ENCODE data around the gene HMGA1.
A peak's percentile ranks its signal among the peaks of the same experiment; 100 is the strongest.
"Not testable (repeated sequence)": the region's sequence is repeated elsewhere in the genome, so short reads cannot be mapped to it uniquely, and the experiment has no call there.

The HMGA1 gene

GRCh38 chr6:34259529-34260069 lies 22.9 kb downstream of the HMGA1 start:
- no peak for DNase-seq

- DNase-seq: no peak
Measured at GRCh38 chr6:34260576-34261267, 24.0 kb downstream of the HMGA1 start.

- not testable (repeated sequence) for DNase-seq
Measured at GRCh38 chr6:34263484-34263883, 26.8 kb downstream of the HMGA1 start.

- DNase-seq: no peak
Measured at GRCh38 chr6:34267746-34268145, 31.1 kb downstream of the HMGA1 start.

DNA sequence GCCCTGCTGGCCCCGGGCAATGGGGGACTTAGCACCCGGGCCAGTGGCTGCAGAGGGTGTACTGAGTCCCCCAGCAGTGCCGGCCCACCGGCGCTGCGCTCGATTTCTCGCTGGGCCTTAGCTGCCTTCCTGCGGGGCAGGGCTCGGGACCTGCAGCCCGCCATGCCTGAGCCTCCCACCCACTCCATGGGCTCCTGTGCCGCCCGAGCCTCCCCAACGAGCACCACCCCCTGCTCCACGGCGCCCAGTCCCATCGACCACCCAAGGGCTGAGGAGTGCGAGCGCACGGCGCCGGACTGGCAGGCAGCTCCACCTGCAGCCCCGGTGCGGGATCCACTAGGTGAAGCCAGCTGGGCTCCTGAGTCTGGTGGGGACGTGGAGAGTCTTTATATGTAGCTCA lies 32.5 kb downstream of the HMGA1 start:
- DNase-seq: not testable (repeated sequence)

GRCh38 chr6:34269658-34270341 lies 33.1 kb downstream of the HMGA1 start:
- DNase-seq: not testable (repeated sequence)

DNA sequence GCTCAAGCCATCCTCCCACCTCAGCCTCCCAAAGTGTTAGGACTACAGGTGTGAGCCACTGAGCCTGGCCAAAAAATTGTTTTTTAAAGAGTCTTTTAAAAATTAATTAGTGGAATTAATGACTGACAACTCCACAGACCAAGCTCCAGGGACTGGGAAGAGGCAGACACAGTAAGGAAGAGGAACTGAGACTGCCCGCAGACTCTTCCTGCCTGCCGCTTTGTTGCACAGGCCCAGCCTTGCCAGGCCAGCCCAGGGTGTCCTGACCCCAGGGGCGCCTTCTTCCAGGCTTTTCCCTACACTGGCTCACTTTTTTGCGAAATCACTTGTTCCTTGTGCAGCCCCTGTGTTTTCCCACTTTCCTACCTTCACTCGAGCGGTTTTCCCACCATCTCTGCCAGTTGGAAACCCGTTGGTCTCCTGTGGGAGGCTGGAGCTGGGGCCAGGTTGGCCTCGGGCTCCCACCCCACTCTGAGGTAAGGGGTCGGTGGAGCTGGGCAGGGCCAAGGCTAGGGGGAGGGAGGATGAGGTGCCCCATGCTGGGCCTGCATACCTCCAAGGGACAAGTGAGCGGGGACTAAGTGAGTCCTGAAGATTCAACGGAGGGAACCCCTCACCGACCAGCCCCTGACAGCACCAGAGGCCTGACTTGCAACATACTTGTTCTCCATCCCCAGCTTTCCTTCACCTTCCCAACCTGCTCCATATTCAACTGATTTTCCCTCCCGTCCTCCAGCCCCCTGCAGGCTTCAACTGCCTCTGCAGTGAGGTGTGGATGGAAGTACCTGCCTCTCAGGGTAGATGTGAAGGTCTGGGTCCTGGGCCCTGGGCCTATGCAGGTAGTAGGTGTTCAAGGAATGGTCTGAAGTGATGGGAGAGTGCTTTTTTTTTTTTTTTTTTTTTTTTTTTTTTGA lies 35.6 kb downstream of the HMGA1 start:
- peak in 5 of 56 donors; percentile 12 to 21 (median 14) for DNase-seq

GRCh38 chr6:34273242-34273805 lies 36.7 kb downstream of the HMGA1 start:
- no peak for DNase-seq

DNA sequence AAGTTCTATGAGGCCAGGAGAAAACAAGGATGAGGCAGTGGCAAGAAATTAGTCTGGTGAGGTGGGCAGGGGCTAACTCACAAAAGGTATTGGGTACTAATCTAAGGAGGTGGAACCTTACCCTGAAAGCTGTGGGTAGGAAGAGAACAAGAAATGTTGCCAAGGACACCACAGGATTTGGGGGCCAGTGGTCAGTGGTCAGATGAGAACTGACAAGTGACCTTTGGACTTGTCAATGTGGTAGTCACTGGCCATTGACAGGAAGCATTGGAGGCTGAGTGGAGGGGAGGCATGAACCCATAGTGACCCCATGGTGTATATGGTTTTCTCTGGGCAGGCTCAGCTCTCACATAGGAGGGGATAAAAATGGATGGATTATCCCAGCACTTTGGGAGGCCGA lies 37.5 kb downstream of the HMGA1 start:
- no peak for DNase-seq

GRCh38 chr6:34275128-34275804 lies 38.6 kb downstream of the HMGA1 start:
- no peak for DNase-seq

DNA sequence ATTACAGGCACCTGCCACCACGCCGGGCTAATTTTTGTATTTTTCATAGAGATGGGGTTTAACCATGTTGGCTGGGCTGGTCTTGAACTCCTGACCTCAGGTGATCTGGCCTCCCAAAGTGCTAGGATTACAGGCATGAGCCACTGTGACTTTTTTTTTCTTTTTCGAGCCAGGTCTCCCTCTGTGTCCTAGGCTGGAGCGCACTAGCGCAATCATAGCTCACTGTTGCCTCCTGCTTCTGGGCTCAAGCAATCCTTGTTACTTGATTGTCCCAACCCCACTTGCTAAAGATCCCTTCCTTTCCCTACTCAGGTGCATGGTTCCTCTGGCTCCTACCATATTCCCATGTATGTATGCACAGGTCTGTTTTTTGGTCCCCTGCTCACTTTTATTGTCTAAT lies 39.5 kb downstream of the HMGA1 start:
- no peak for DNase-seq

DNA sequence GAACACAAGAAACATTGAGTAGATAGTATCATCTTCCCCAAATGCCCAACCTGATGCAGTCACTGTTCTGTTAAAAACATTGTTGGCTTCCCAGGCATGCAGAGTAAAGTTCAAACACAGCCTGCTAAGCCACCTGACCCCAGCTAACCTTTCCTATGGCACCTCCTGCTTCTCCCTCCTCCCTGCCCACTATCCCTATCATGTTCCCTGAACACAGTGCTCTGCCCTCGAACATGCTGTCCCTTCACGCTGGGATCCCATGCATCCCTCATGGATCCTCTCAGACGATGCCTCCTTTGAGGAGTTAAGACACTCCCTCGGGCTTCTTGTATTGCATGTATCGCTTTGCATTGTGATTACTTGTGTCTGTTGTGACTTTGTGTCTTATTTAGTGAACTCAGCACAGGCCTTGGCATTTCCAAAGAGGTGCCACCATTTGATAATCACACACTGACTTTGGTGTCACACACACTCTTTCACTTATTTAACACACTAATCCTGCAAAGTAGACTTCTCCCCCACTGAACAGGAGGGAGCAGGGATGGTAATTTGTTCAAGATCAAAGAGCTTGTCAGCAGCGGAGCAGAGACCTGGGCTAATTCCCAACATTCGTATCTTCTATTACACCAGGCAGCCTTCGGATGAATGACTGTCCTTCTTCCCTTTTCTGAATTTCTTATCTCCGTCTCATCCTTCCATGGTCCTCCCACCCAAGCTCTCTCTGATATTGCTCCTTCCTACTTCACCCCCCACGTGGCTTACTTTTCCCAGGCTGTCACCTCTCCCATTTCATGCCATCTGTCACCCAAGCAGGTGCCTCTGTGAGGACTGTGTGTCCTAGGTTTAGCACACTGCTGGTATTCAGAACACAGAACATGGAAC lies 40.4 kb downstream of the HMGA1 start:
- DNase-seq: no peak

- no peak for DNase-seq
Measured at GRCh38 chr6:34277763-34278112, 41.1 kb downstream of the HMGA1 start.

DNA sequence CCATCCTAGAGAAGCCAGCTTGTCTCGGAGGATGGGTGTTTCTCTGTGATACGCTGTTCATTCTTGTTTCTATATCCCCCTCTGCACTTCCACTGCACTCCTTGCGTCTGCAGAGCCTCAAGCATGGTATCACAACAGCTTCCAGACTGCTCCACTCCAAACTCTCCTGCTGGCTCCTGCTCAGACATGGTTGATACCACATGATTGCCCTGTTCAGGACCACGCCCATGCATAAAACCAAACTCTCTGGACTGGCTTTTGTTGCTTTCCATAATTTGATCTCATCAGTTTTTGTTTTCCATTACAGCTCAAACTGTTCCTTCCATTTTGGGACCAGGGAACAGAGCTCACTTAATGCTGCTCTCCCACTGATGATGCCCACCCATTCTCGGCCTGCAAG lies 42.2 kb downstream of the HMGA1 start:
- DNase-seq: no peak

DNA sequence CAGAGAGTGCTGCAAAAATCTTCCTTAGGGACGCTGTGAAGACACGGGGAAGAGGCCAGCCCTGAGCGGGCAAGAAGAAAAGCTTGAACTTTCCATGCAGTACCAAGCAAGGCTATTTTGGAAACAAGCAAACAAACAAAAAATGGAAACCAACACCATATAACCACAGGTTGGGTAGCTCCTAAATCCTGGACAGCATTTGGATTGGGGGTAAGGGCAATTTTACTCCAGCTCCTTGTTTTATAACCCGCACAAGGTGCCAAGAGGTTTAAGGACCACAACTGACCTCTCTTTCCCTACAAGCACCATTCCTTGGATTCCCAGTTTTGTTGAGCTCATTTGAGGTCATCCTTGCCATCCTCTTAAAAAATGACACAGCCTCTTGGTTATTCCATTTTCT lies 43.5 kb downstream of the HMGA1 start:
- no peak for DNase-seq

- DNase-seq: no peak
Measured at GRCh38 chr6:34281702-34282334, 45.1 kb downstream of the HMGA1 start.

- DNase-seq: peak in 26 of 56 donors; percentile 9 to 58 (median 22)
Measured at GRCh38 chr6:34284563-34285447, 48.1 kb downstream of the HMGA1 start.

Measured in amygdala (tissue), 56 donors.